Renal cortical epithelial cell (primary cell): Measurements from ENCODE around the gene KCTD1. TPM values are rescaled to one million over a fixed set of nuclear protein-coding genes. Genes with fewer than 3 reads are reported as not detected.
A peak's percentile ranks its signal among the peaks of the same experiment; 100 is the strongest.

ENCODE experiments used
- DNase-seq: peaks from one replicate; pipeline ENCODE4 v3.0.0-alpha.2; 2011; ENCODE audit warnings: low read depth
- total RNA-seq: library from RNA; depleted of rRNA; stranded (reverse); fragments of >200 nt; gene quantifications from 2 replicates; pipeline ENCODE4 v1.2.3, GENCODE V29; 2014

KCTD1 gene
- total RNA-seq = 24.1 and 103 TPM in 2 replicates

- peak; percentile 73 for DNase-seq
These were observed at the start of gene KCTD1 for GRCh38 chr18:26548415-26549262. TSS of gene KCTD1 (minus strand) at chr18:26548553. CDS start at chr18:26548536, 17 bp downstream.

- no peak for DNase-seq
These were observed 45.3 kb upstream of the KCTD1 start for GRCh38 chr18:26593365-26594320.

GRCh38 chr18:26584745-26585144 is 36.4 kb upstream of the KCTD1 start:
- no peak for DNase-seq

- DNase-seq = peak; percentile 85
These were observed 31.7 kb upstream of the KCTD1 start for GRCh38 chr18:26579941-26580618.

GRCh38 chr18:26575865-26576217 is 27.5 kb upstream of the KCTD1 start:
- DNase-seq = no peak

GRCh38 chr18:26574958-26575864 is 26.9 kb upstream of the KCTD1 start:
- peak; percentile 41 for DNase-seq

GRCh38 chr18:26568926-26569665 is 20.7 kb upstream of the KCTD1 start:
- DNase-seq = no peak

GRCh38 chr18:26568513-26568912 is 20.2 kb upstream of the KCTD1 start:
- DNase-seq = peak; percentile 55

- no peak for DNase-seq
These were observed 18.7 kb upstream of the KCTD1 start for GRCh38 chr18:26566874-26567555.

GRCh38 chr18:26565514-26565913 is 17.2 kb upstream of the KCTD1 start:
- no peak for DNase-seq

GRCh38 chr18:26563024-26563423 is 14.7 kb upstream of the KCTD1 start:
- no peak for DNase-seq

- DNase-seq = no peak
These were observed 14.2 kb upstream of the KCTD1 start for GRCh38 chr18:26562568-26562967.

- no peak for DNase-seq
These were observed 13.4 kb upstream of the KCTD1 start for GRCh38 chr18:26561769-26562168.

- DNase-seq = peak; percentile 81
These were observed 8.2 kb upstream of the KCTD1 start for GRCh38 chr18:26556573-26556972.

GRCh38 chr18:26555804-26556553 is 7.6 kb upstream of the KCTD1 start:
- DNase-seq = no peak

GRCh38 chr18:26553943-26554342 is 5.6 kb upstream of the KCTD1 start:
- DNase-seq = no peak

GRCh38 chr18:26551695-26552081 is 3.3 kb upstream of the KCTD1 start:
- no peak for DNase-seq

GRCh38 chr18:26550998-26551694 is 2.8 kb upstream of the KCTD1 start:
- peak; percentile 60 for DNase-seq
